Body of pancreas (tissue), 4 donors: ENCODE data around the gene LMNA.

Experiments
- POLR2A ChIP-seq, 3 donors: fragments of 450-650 bp; IDR thresholded peaks; one replicate each; pipeline ENCODE4 v1.6.1; 2016; ENCODE audit warnings: antibody characterized with exemption in 3 of 3, mild to moderate bottlenecking in 2 of 3
- TF ChIP-seq, protein P1 (sequence below), 7 experiments: fragments of 450-650 bp in 4 of 7; fragments of 200-600 bp in 3 of 7; sonication (generic) in 3 of 7; IDR thresholded peaks; one replicate each; pipeline ENCODE4 v1.5.1; 2016 to 2019; ENCODE audit warnings: antibody characterized with exemption in 7 of 7

DNA sequence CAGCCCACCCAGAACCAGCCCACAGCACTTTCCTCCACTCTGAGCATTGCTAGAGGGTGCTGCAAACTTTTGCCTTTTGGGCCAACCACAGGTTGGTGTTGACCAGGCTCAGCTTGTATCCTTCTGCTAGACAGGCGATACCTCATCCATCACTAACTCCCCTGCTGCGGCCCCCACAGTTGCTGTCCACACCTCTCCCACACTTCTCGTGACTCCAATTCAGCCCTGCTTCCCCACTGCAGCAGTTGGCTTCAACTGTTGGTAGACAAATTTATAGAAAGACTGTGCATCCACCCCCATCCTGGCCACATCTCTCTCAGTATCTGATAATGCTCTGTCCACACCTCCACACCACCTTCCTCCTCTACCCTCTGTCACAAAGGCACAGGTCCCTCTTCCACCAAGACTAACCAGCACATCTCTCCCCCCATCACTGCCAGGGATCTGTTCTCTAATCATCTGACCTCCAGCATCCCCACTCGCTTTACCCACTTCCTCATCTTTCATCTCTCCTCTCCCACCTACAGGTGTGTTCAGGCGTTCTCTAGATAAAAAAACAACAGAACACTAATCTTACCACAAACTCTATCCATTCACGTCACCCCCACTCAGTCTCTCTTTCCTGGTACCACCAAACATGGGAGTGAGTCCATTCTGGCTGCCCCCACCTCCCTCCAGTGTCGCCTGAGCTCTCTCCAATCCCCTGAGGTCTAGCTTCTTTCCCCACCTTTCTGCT, 63.6 kb downstream of the LMNA start:
- TF ChIP-seq, protein P1, sequence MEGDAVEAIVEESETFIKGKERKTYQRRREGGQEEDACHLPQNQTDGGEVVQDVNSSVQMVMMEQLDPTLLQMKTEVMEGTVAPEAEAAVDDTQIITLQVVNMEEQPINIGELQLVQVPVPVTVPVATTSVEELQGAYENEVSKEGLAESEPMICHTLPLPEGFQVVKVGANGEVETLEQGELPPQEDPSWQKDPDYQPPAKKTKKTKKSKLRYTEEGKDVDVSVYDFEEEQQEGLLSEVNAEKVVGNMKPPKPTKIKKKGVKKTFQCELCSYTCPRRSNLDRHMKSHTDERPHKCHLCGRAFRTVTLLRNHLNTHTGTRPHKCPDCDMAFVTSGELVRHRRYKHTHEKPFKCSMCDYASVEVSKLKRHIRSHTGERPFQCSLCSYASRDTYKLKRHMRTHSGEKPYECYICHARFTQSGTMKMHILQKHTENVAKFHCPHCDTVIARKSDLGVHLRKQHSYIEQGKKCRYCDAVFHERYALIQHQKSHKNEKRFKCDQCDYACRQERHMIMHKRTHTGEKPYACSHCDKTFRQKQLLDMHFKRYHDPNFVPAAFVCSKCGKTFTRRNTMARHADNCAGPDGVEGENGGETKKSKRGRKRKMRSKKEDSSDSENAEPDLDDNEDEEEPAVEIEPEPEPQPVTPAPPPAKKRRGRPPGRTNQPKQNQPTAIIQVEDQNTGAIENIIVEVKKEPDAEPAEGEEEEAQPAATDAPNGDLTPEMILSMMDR (IDR thresholded peaks at IDR 0.05): no peak
- TF ChIP-seq POLR2A (IDR thresholded peaks at IDR 0.05): no peak
